HCT116 (cell line): ENCODE measurements around the gene MARCHF2. TPM values are rescaled to one million over a fixed set of nuclear protein-coding genes. Genes with fewer than 3 reads are reported as not detected.

ENCODE experiments used
- ATAC-seq: fragments of 200-7000 bp; cut with Tn5 transposase; 2 replicates; pipeline ENCODE4 v1.9.1; 2020; ENCODE audit warnings: mild to moderate bottlenecking, moderate library complexity
- BruUV-seq: library from RNA; stranded (reverse); fragments of 400-500 nt; replicated peaks from 2 replicates; lab custom pipeline; 2021; lab: Mats Ljungman, UMichigan
- CTCF ChIA-PET: fragments of 300-600 bp; sonication (Branson Sonifier 250); formaldehyde crosslinking; loops from one replicate; lab custom pipeline; 2021; ENCODE audit warnings: antibody characterized with exemption; lab: Charles Lee
- POLR2A ChIA-PET: fragments of 300-600, 350-600 bp; sonication (Branson Sonifier 250); formaldehyde crosslinking; loops from one replicate; lab custom pipeline; 2021; ENCODE audit warnings: antibody characterized with exemption; lab: Charles Lee
- RAD21 ChIA-PET, 2 experiments: fragments of 300-600 bp; sonication (Branson Sonifier 250); formaldehyde crosslinking; loops; one replicate each; lab custom pipeline; 2023; ENCODE audit warnings: low total read pairs in 2 of 2; ENCODE audit not compliant: uncharacterized antibody in 2 of 2, unreplicated experiment in 2 of 2, low non-redundant PET in 1 of 2; lab: Charles Lee
- DNase-seq: peaks from one replicate; pipeline ENCODE4 v3.0.0-alpha.2; 2010; ENCODE audit warnings: low read depth, low spot score
- H2AFZ ChIP-seq: fragments of 200-600 bp; shearing (Covaris generic), sonication (generic); 2 replicates; pipeline ENCODE4 v1.6.1; 2017; ENCODE audit warnings: low read depth, mixed run types, mixed read lengths, antibody characterized with exemption, low read length; ENCODE audit not compliant: poor library complexity, severe bottlenecking
- H3K27ac ChIP-seq: 2 replicates; pipeline ENCODE4 v1.5.1; 2012; ENCODE audit warnings: low read depth, low read length
- H3K27me3 ChIP-seq: fragments of 200-600 bp; sonication (generic); 2 replicates; pipeline ENCODE4 v1.6.1; 2016; ENCODE audit warnings: mixed run types, low read length, mixed read lengths; ENCODE audit not compliant: insufficient read depth
- H3K36me3 ChIP-seq, 2 experiments: fragments of 200-500 bp in 1 of 2; fragments of 200-600 bp in 1 of 2; sonication (Bioruptor generic) in 1 of 2; sonication (generic) in 1 of 2; 2 replicates each; pipeline versions ENCODE4 v1.5.1 to v1.6.1; 2014 to 2016; ENCODE audit warnings: low read length in 2 of 2, inconsistent platforms in 1 of 2, mixed read lengths in 1 of 2, mixed run types in 1 of 2; ENCODE audit not compliant: insufficient read depth in 2 of 2, control insufficient read depth in 1 of 2
- H3K4me1 ChIP-seq, 2 experiments: fragments of 200-600 bp in 1 of 2; sonication (generic) in 1 of 2; 2 replicates each; pipeline versions ENCODE4 v1.5.1 to v1.6.1; 2012 to 2017; ENCODE audit warnings: low read length in 2 of 2, inconsistent platforms in 1 of 2, mild to moderate bottlenecking in 1 of 2, mixed read lengths in 1 of 2, mixed run types in 1 of 2, moderate library complexity in 1 of 2; ENCODE audit not compliant: insufficient read depth in 2 of 2, control insufficient read depth in 1 of 2
- H3K4me2 ChIP-seq: fragments of 200-600 bp; sonication (generic); 2 replicates; pipeline ENCODE4 v1.6.1; 2017; ENCODE audit warnings: mixed run types, low read length, mixed read lengths
- H3K4me3 ChIP-seq, 2 experiments: fragments of 200-600 bp in 1 of 2; sonication (generic) in 1 of 2; replicated peaks in 1 of 2; 2 replicates each; pipeline ENCODE4 v1.5.1; 2011 to 2016; ENCODE audit warnings: low read length in 2 of 2, control low read depth in 1 of 2, low read depth in 1 of 2, mild to moderate bottlenecking in 1 of 2, mixed read lengths in 1 of 2, mixed run types in 1 of 2
- H3K79me2 ChIP-seq: fragments of 200-600 bp; sonication (generic); 2 replicates; pipeline ENCODE4 v1.6.1; 2017; ENCODE audit warnings: mild to moderate bottlenecking, mixed run types, low read length, moderate library complexity, mixed read lengths; ENCODE audit not compliant: insufficient read depth
- H3K9ac ChIP-seq: fragments of 200-600 bp; sonication (generic); 2 replicates; pipeline ENCODE4 v1.6.1; 2016; ENCODE audit warnings: low read length, mixed read lengths
- H3K9me2 ChIP-seq: fragments of 200-600 bp; sonication (generic), shearing (Covaris generic); 2 replicates; pipeline ENCODE4 v1.6.1; 2017; ENCODE audit warnings: mixed run types, mild to moderate bottlenecking, moderate library complexity; ENCODE audit not compliant: insufficient read depth
- H3K9me3 ChIP-seq, 2 experiments: fragments of 200-500 bp in 1 of 2; fragments of 200-600 bp in 1 of 2; sonication (Bioruptor generic) in 1 of 2; sonication (generic) in 1 of 2; 2 replicates each; pipeline ENCODE4 v1.6.1; 2014 to 2017; ENCODE audit warnings: low read length in 2 of 2, mixed read lengths in 2 of 2, inconsistent platforms in 1 of 2, low read depth in 1 of 2, mild to moderate bottlenecking in 1 of 2, mixed run types in 1 of 2, moderate library complexity in 1 of 2; ENCODE audit not compliant: control insufficient read depth in 1 of 2, insufficient read depth in 1 of 2
- H4K20me1 ChIP-seq: fragments of 200-600 bp; sonication (generic), shearing (Covaris generic); 2 replicates; pipeline ENCODE4 v1.6.1; 2017; ENCODE audit warnings: mixed run types, mild to moderate bottlenecking, moderate library complexity; ENCODE audit not compliant: insufficient read depth
- CEBPB ChIP-seq: IDR thresholded peaks from 2 replicates; pipeline ENCODE4 v1.6.1; 2012; ENCODE audit warnings: low read depth
- EZH2 ChIP-seq: fragments of 200-600 bp; sonication (generic); IDR thresholded peaks from 2 replicates; pipeline ENCODE4 v1.6.1; 2017; ENCODE audit warnings: antibody characterized with exemption, mixed run types
- FOSL1 ChIP-seq: IDR thresholded peaks from 2 replicates; pipeline ENCODE4 v1.6.1; 2012; ENCODE audit warnings: low read depth
- POLR2A ChIP-seq: IDR thresholded peaks from 2 replicates; pipeline ENCODE4 v1.7.0; 2011; ENCODE audit warnings: borderline replicate concordance; ENCODE audit not compliant: insufficient read depth, insufficient read length; ENCODE audit errors: extremely low read depth
- POLR2AphosphoS5 ChIP-seq: IDR thresholded peaks from 2 replicates; pipeline ENCODE4 v1.6.1; 2011; ENCODE audit warnings: mild to moderate bottlenecking, low read depth, low read length, moderate library complexity
- SIN3A ChIP-seq: IDR thresholded peaks from 2 replicates; pipeline ENCODE4 v1.6.1; 2012; ENCODE audit warnings: low read depth
- SP1 ChIP-seq: IDR thresholded peaks from 2 replicates; pipeline ENCODE4 v1.6.1; 2012; ENCODE audit warnings: low read depth
- YY1 ChIP-seq: IDR thresholded peaks from 2 replicates; pipeline ENCODE4 v1.6.1; 2011; ENCODE audit warnings: low read length, low read depth, moderate library complexity, mild to moderate bottlenecking; ENCODE audit not compliant: insufficient replicate concordance; ENCODE audit errors: extremely low read depth
- ZBTB33 ChIP-seq: IDR thresholded peaks from 2 replicates; pipeline ENCODE4 v1.6.1; 2011; ENCODE audit warnings: mild to moderate bottlenecking, low read length, moderate library complexity; ENCODE audit not compliant: insufficient replicate concordance; ENCODE audit errors: extremely low read depth
- ZFX ChIP-seq: fragments of 450-650 bp; IDR thresholded peaks from 2 replicates; pipeline ENCODE4 v1.6.1; 2017
- intact Hi-C: fragments of 100-400 bp; cut with micrococcal nuclease; formaldehyde crosslinking; loops from 2 replicates; pipeline ENCODE4 v1.10.0; 2022
- total RNA-seq: library from RNA; stranded (reverse); gene quantifications from one replicate; pipeline ENCODE4 v1.2.1, GENCODE V29; 2021; ENCODE audit not compliant: unreplicated experiment

Gene MARCHF2
- total RNA-seq, 1 experiment from 2014 or later: 22.5 TPM

GRCh38 chr19:8445488-8446001 lies 32.4 kb downstream of the MARCHF2 start:
- Histone ChIP-seq H3K9ac (peak overlapping the region; percentile 99), H3K9me2 (no peaks in the 10 kb centered on the region), H3K4me3 (peak overlapping the region; percentile 65 to 78), H3K27ac (peak overlapping the region; percentile 98), H3K79me2 (peaks cover 58% of the 10 kb centered on the region), H3K9me3 (no peaks in the 10 kb centered on the region), H3K4me2 (peak overlapping the region; percentile 71), H3K4me1 (peaks cover 22 to 51% of the 10 kb centered on the region in 2 experiments), H4K20me1 (peaks cover 30% of the 10 kb centered on the region; the same call in 1 of the 2 replicates), H2AFZ (no peak overlapping the region), H3K36me3 (peaks cover 18 to 19% of the 10 kb centered on the region in 2 experiments), H3K27me3 (no peaks in the 10 kb centered on the region)
- ChIA-PET POLR2A (interaction anchor here (1.0 kb wide), 1 partner anchor 10 kb away, joined by 3 read pairs; no protein-coding TSS in a partner anchor), RAD21 (no interaction called here), CTCF (interaction anchor here (1.1 kb wide), 1 partner anchor 91 kb away, joined by 3 read pairs; no protein-coding TSS in a partner anchor)
- DNase-seq (no peak), ATAC-seq (peak; percentile 16)
- intact Hi-C loops: loop anchor here (10.0 kb wide), 1 partner anchor 91 kb away; no protein-coding TSS in a partner anchor
- no TSS peak for BruUV-seq
- no peak for TF ChIP-seq FOSL1
- no peak for TF ChIP-seq EZH2
- TF ChIP-seq POLR2A: no peak
- 0 out of 2 replicates have a peak, but pooled peaks have one; percentile 6 for TF ChIP-seq ZFX

GRCh38 chr19:8446061-8446709 lies 33.1 kb downstream of the MARCHF2 start:
- peak overlapping the region; percentile 65 to 78 for H3K4me3 ChIP-seq
- no peak for ATAC-seq
- H2AFZ ChIP-seq: no peak overlapping the region
- H4K20me1 ChIP-seq: peaks cover 32% of the 10 kb centered on the region; the same call in 1 of the 2 replicates
- H3K79me2 ChIP-seq: peaks cover 64% of the 10 kb centered on the region
- peaks cover 22 to 54% of the 10 kb centered on the region in 2 experiments for H3K4me1 ChIP-seq
- BruUV-seq: TSS peak; percentile 50
- peak overlapping the region; percentile 98 for H3K27ac ChIP-seq
- H3K27me3 ChIP-seq: no peaks in the 10 kb centered on the region
- H3K9me3 ChIP-seq: no peaks in the 10 kb centered on the region
- no peak for DNase-seq
- ChIA-PET CTCF (no interaction called here), RAD21 (no interaction called here), POLR2A (interaction anchor here (0.6 to 1.0 kb wide), 2 partner anchors 10 to 517 kb away, joined by 3 to 4 read pairs; no protein-coding TSS in a partner anchor)
- TF ChIP-seq POLR2AphosphoS5: no peak
- TF ChIP-seq SP1: no peak
- TF ChIP-seq YY1: no peak
- TF ChIP-seq CEBPB: no peak
- no peak for TF ChIP-seq SIN3A
- no peak for TF ChIP-seq ZBTB33
- no peak for TF ChIP-seq ZFX
- TF ChIP-seq EZH2: no peak
- intact Hi-C loops: loop anchor here (10.0 kb wide), 1 partner anchor 91 kb away; no protein-coding TSS in a partner anchor
- H3K36me3 ChIP-seq: peaks cover 18 to 19% of the 10 kb centered on the region in 2 experiments
- H3K4me2 ChIP-seq: peak overlapping the region; percentile 71
- H3K9ac ChIP-seq: peak overlapping the region; percentile 99
- no peaks in the 10 kb centered on the region for H3K9me2 ChIP-seq
